ENCODE data around the gene HSPB7.
"Not testable (repeated sequence)": the region's sequence is repeated elsewhere in the genome, so short reads cannot be mapped to it uniquely, and the experiment has no call there.

HSPB7 gene

DNA sequence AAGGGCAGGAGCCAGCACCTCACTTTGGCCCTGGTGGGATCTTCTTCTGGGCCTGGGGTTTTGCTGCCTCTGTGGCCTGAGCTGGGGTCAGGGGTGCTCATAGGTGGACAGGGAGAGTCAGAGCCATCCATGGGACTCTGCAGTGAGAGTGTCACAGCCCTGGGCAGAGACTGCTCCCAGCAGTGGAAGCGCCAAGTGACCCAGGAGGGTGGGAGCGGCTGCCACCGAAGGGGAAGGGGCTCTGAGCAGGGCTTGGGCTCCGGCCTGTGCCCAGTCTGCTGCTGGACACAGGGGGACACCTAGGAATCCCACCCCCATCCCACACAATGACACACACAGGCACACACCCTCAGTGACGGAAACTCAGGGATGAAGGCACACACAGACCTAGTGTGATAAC lies 26.1 kb upstream of the HSPB7 start:
- no peak overlapping the region for H3K4me3 ChIP-seq (ENCODE audit: low read depth in 1 of 2, low read length in 2 of 2)
- no peaks in the 10 kb centered on the region for H3K4me1 ChIP-seq (ENCODE audit: insufficient read depth, low read length)
- H3K27me3 ChIP-seq (ENCODE audit: insufficient read depth, low read length, poor library complexity) = peaks cover 8% of the 10 kb centered on the region
- no peaks in the 10 kb centered on the region for H3K9me3 ChIP-seq (ENCODE audit: insufficient read depth, low read length, severe bottlenecking)
- TF ChIP-seq, protein P1, sequence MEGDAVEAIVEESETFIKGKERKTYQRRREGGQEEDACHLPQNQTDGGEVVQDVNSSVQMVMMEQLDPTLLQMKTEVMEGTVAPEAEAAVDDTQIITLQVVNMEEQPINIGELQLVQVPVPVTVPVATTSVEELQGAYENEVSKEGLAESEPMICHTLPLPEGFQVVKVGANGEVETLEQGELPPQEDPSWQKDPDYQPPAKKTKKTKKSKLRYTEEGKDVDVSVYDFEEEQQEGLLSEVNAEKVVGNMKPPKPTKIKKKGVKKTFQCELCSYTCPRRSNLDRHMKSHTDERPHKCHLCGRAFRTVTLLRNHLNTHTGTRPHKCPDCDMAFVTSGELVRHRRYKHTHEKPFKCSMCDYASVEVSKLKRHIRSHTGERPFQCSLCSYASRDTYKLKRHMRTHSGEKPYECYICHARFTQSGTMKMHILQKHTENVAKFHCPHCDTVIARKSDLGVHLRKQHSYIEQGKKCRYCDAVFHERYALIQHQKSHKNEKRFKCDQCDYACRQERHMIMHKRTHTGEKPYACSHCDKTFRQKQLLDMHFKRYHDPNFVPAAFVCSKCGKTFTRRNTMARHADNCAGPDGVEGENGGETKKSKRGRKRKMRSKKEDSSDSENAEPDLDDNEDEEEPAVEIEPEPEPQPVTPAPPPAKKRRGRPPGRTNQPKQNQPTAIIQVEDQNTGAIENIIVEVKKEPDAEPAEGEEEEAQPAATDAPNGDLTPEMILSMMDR (IDR thresholded peaks at IDR 0.05; ENCODE audit: borderline replicate concordance, extremely low read depth, low read length, poor library complexity, severe bottlenecking) = no peak
- TF ChIP-seq EZH2 (IDR thresholded peaks at IDR 0.05; ENCODE audit: borderline replicate concordance, low read depth, low read length, severe bottlenecking) = no peak
- H4K20me1 ChIP-seq (ENCODE audit: insufficient read depth, low read length) = 0 out of 2 replicates have a peak, but pooled peaks cover 6% of the 10 kb centered on the region
- no peak overlapping the region for H3K27ac ChIP-seq (ENCODE audit: low read length)
- DNase-seq (no peak), ATAC-seq (ENCODE audit: insufficient read depth, low read depth) (no peak)
- no peak overlapping the region for H3K9ac ChIP-seq (ENCODE audit: low read depth, low read length)
- no peak overlapping the region for H3K4me2 ChIP-seq (ENCODE audit: insufficient read depth, low read length)
- H3K79me2 ChIP-seq (ENCODE audit: insufficient read depth, low read length) = no peaks in the 10 kb centered on the region
- no peaks in the 10 kb centered on the region for H3K36me3 ChIP-seq (ENCODE audit: insufficient read depth, low read length)
- no peak overlapping the region for H2AFZ ChIP-seq (ENCODE audit: low read depth, low read length)

DNA sequence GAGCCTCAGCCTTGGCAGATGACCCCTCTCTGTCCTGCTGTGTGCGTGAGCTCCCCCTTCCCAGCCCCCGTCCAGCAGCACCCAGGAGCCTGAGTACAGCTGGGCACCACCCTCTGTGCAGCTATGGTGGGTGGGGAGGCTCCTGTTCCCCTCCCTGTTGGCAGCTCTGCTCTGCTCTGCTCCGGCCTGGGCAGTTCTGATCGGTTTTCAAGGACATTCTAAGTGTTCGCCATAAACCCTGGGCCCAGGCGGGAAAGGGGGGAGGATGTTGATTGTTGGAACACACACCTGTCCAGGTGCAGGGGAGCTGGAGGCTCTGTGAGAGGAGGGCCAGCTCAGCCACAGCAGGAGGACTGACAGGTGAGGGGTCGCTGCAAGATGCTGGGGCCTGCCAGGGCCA lies 25.7 kb upstream of the HSPB7 start, which contains the start of gene CLCNKB:
CLCNKB (plus strand) TSS at position 262 of the 400 bp plus-strand sequence. CDS start 711 bp downstream, outside the sequence.
- peaks cover 8% of the 10 kb centered on the region for H3K27me3 ChIP-seq (ENCODE audit: insufficient read depth, low read length, poor library complexity)
- TF ChIP-seq, protein P1 (IDR thresholded peaks at IDR 0.05; ENCODE audit: borderline replicate concordance, extremely low read depth, low read length, poor library complexity, severe bottlenecking) = no peak
- no peak for TF ChIP-seq EZH2 (IDR thresholded peaks at IDR 0.05; ENCODE audit: borderline replicate concordance, low read depth, low read length, severe bottlenecking)
- H2AFZ ChIP-seq (ENCODE audit: low read depth, low read length) = no peak within 1 kb of the TSS
- H3K9me3 ChIP-seq (ENCODE audit: insufficient read depth, low read length, severe bottlenecking) = no peaks in the 10 kb centered on the region
- no peaks in the 10 kb centered on the region for H3K36me3 ChIP-seq (ENCODE audit: insufficient read depth, low read length)
- H3K9ac ChIP-seq (ENCODE audit: low read depth, low read length) = no peak within 1 kb of the TSS
- no peak within 1 kb of the TSS for H3K4me2 ChIP-seq (ENCODE audit: insufficient read depth, low read length)
- no peaks in the 10 kb centered on the region for H3K4me1 ChIP-seq (ENCODE audit: insufficient read depth, low read length)
- no peaks in the 10 kb centered on the region for H3K79me2 ChIP-seq (ENCODE audit: insufficient read depth, low read length)
- DNase-seq (no peak), ATAC-seq (ENCODE audit: insufficient read depth, low read depth) (no peak)
- H4K20me1 ChIP-seq (ENCODE audit: insufficient read depth, low read length) = 0 out of 2 replicates have a peak, but pooled peaks cover 6% of the 10 kb centered on the region
- no peak within 1 kb of the TSS for H3K4me3 ChIP-seq (ENCODE audit: low read depth in 1 of 2, low read length in 2 of 2)
- no peak within 1 kb of the TSS for H3K27ac ChIP-seq (ENCODE audit: low read length)

DNA sequence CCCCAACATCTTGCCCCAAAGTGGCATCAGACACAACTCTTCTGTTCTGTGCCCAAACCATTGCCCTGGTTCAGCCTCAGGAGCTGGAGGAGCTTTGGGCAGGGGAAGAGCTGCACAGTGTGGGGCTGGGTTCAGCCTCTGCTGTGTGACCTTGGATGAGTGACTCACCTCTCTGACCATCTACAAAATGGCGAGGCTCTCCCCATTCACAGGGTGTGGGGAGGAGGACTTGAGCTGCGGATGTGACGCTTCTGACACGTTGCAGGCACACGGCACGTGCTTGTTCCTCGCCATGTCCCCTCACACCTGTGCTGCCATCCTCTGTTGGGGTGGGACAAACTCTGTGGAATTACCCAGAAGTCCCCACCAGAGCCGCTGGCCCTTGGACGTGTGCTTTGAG lies 24.8 kb upstream of the HSPB7 start:
- not testable (repeated sequence) for H3K36me3 ChIP-seq (ENCODE audit: insufficient read depth, low read length); H3K4me3 ChIP-seq (ENCODE audit: low read depth in 1 of 2, low read length in 2 of 2); H2AFZ ChIP-seq (ENCODE audit: low read depth, low read length); H3K9ac ChIP-seq (ENCODE audit: low read depth, low read length); H3K27ac ChIP-seq (ENCODE audit: low read length); H3K4me2 ChIP-seq (ENCODE audit: insufficient read depth, low read length); H4K20me1 ChIP-seq (ENCODE audit: insufficient read depth, low read length); ATAC-seq (ENCODE audit: insufficient read depth, low read depth); H3K27me3 ChIP-seq (ENCODE audit: insufficient read depth, low read length, poor library complexity); H3K9me3 ChIP-seq (ENCODE audit: insufficient read depth, low read length, severe bottlenecking); H3K4me1 ChIP-seq (ENCODE audit: insufficient read depth, low read length); H3K79me2 ChIP-seq (ENCODE audit: insufficient read depth, low read length); DNase-seq

DNA sequence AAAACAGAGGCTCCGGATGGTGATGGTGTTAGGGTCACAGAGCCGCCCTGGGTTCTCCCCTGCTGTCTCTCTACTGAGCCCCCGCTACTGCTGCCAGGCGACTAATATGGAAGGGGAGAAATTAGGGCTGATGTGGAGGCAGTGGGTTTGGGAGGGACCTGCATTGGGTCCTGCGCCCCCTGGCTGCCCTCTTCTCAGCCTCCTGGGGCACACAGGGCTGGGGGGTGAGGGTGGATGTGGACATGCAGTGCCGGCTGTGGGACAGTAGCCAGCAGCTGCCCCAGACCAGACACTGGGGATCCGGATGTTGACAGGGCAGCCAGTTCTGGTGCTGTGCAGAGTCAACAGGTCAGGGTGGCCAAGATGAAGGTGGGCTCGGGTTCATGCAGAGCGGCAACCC lies 24.3 kb upstream of the HSPB7 start:
- H3K9ac ChIP-seq (ENCODE audit: low read depth, low read length) = no peak overlapping the region
- no peaks in the 10 kb centered on the region for H3K4me1 ChIP-seq (ENCODE audit: insufficient read depth, low read length)
- no peak overlapping the region for H2AFZ ChIP-seq (ENCODE audit: low read depth, low read length)
- ATAC-seq (ENCODE audit: insufficient read depth, low read depth) (no peak), DNase-seq (no peak)
- no peak overlapping the region for H3K4me2 ChIP-seq (ENCODE audit: insufficient read depth, low read length)
- H3K36me3 ChIP-seq (ENCODE audit: insufficient read depth, low read length) = no peaks in the 10 kb centered on the region
- H3K9me3 ChIP-seq (ENCODE audit: insufficient read depth, low read length, severe bottlenecking) = no peaks in the 10 kb centered on the region
- no peaks in the 10 kb centered on the region for H3K79me2 ChIP-seq (ENCODE audit: insufficient read depth, low read length)
- 0 out of 2 replicates have a peak, but pooled peaks cover 6% of the 10 kb centered on the region for H4K20me1 ChIP-seq (ENCODE audit: insufficient read depth, low read length)
- TF ChIP-seq, protein P1 (IDR thresholded peaks at IDR 0.05; ENCODE audit: borderline replicate concordance, extremely low read depth, low read length, poor library complexity, severe bottlenecking) = no peak
- TF ChIP-seq EZH2 (IDR thresholded peaks at IDR 0.05; ENCODE audit: borderline replicate concordance, low read depth, low read length, severe bottlenecking) = no peak
- H3K27me3 ChIP-seq (ENCODE audit: insufficient read depth, low read length, poor library complexity) = peaks cover 8% of the 10 kb centered on the region
- H3K4me3 ChIP-seq (ENCODE audit: low read depth in 1 of 2, low read length in 2 of 2) = no peak overlapping the region
- H3K27ac ChIP-seq (ENCODE audit: low read length) = no peak overlapping the region

Data from DND-41 (cell line).